ENCODE data around the gene FXR2.
"Not testable (repeated sequence)": the region's sequence is repeated elsewhere in the genome, so short reads cannot be mapped to it uniquely, and the experiment has no call there.

The FXR2 gene

GRCh38 chr17:7614425-7615264, at the start of gene FXR2:
Gene FXR2, minus strand, starts transcription at chr17:7614897. Its CDS starts 365 bp downstream, at chr17:7614532.
- DNase-seq (ENCODE audit: low spot score) = peak; percentile 100

DNA sequence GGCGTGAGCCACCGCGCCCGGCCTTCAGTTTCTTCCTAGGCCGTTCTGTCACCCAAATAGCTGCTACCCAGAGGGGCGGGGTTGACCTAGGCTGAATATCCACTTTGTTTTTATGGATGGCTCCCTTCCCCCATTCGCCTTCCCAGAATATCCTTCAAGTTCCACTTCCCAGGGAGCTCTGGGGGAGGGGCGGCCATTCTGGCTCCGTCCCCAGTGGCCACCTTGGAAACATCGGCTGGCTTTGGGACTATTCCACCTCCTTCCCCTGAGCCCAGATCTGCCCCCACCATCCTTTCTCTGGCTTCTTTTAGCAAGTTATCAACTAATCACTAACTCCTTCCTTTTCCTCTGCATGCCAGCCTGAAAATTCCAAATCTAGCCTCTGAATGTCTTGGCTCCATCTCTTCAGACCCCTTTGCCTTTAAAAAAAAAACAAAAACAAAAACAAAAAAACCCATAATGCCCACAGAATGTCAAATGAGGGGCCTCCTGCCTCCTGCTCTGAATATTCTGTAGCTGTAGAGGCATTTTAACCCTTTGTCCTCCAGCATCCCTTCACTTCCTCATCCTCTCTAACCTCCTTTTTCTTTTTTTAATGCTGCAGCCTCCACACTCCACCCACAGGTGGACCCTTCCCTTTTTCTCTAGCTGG, 42.4 kb upstream of the FXR2 start:
- peak; percentile 78 for DNase-seq (ENCODE audit: low spot score)

GRCh38 chr17:7655541-7655840, 40.8 kb upstream of the FXR2 start:
- DNase-seq (ENCODE audit: low spot score) = no peak

DNA sequence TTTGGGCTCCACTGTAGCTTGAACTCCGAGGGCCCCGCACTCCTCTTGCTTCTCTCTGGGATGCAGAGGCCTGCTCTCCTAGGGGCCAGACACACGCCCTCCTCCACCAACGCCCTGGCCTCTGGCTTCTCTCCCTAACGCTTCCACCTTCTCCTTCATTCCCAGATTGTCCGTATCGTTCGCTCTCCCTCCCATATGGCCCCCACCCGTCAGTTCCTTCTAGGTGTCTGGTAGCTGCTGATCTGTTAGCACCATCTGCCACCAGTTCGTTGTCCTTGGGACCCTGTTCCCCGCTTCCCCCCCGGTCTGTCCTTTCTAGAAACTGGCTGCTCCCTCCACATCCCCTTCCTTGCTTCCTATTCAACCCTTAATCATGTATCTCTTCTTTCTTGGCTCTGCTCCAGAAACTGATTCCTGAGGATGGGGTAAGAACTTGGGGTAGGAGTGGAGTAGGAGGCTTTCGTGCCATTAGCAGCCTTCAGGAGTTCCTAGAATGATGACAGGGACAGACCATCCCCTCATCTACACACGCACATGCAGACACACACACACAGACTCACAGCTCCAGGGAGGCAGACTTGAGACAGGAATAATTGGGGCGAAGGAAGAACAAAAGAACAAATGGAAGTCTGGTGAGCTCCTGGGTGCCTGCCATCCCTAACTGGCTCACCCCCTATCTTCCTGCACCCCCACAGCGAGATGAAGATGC, 40.3 kb upstream of the FXR2 start:
- DNase-seq (ENCODE audit: low spot score) = no peak

DNA sequence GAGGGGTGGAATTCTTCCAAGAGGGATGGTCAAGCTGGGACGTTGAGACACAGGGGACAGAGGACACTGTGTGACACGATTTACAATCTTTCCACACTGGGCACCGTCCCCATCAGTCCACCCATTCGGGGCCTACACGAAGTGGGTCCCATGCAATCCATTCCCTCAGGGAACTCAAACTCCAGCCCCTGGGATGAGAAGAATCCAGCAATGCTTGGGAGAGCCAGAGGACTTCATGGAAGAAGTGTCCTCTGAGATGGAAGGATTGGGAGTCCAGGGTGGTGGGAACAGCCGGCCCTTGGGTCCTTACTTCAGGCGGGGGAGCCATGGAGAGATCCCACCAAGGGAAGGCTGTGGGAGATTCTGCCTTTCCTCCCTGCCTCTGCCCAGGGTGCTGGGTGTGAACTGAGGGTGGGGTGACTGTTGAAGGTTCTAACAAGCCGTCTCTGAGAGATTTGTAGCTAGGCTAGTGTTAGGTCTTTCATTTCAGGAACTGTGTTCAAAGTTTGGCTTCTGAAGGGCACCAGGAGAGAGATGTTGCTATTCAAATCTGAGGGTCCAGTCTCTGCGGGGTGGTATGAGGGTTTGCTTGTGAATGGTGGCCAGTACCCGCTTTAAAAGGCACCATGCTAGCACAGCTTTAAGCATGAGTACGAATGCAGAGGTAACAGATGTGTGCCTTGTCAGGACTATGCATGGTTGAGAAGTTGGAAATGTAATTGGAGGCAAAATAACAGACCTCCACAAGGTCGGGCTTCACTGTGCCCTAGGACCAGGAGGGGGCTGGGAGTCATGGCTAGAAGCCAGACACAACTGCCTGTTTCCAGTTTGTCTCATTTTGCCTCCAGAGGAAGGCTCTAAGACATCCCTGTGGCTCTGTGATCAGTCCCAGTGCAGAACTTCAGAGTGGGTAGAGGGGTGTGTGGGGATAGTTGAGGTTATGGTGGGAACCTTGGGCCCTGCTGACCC, 38.0 kb upstream of the FXR2 start:
- no peak for DNase-seq (ENCODE audit: low spot score)

- peak; percentile 78 for DNase-seq (ENCODE audit: low spot score)
Measured at GRCh38 chr17:7651665-7652387, 37.1 kb upstream of the FXR2 start.

GRCh38 chr17:7651097-7651664, 36.5 kb upstream of the FXR2 start:
- DNase-seq (ENCODE audit: low spot score) = peak; percentile 70

GRCh38 chr17:7650509-7651096, 35.9 kb upstream of the FXR2 start, which contains the start of gene ATP1B2:
Gene ATP1B2, plus strand, starts transcription at chr17:7650926. Its CDS starts 593 bp downstream, at chr17:7651519.
- peak; percentile 96 for DNase-seq (ENCODE audit: low spot score)

- DNase-seq (ENCODE audit: low spot score) = no peak
Measured at GRCh38 chr17:7647018-7647417, 32.3 kb upstream of the FXR2 start.

GRCh38 chr17:7646457-7646856, 31.8 kb upstream of the FXR2 start:
- DNase-seq (ENCODE audit: low spot score) = no peak

- no peak for DNase-seq (ENCODE audit: low spot score)
Measured at GRCh38 chr17:7644775-7645174, 30.1 kb upstream of the FXR2 start.

GRCh38 chr17:7641635-7642034, 26.9 kb upstream of the FXR2 start:
- DNase-seq (ENCODE audit: low spot score) = not testable (repeated sequence)

- DNase-seq (ENCODE audit: low spot score) = no peak
Measured at GRCh38 chr17:7640783-7641182, 26.1 kb upstream of the FXR2 start.

- DNase-seq (ENCODE audit: low spot score) = no peak
Measured at GRCh38 chr17:7636163-7636562, 21.5 kb upstream of the FXR2 start.

DNA sequence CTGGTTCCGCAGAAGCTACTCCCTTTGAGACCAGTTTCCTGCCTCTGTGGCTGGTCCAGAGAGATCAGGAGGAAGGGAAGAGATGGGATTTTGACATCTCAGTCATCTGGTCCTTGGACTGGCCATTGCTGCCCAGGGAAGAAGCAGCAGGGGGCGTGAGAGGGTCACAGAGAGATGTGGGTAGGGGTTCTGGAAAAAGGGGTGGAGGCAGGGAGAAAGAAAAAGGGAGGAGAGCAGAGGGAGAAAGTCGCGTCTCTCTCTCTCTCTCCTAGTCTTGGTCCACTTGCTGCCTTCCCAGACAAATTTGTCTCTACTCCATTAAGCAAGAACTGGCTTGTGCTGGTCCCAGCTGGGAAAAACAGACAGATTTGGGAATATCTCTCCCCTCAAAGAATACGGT, 19.7 kb upstream of the FXR2 start:
- peak; percentile 84 for DNase-seq (ENCODE audit: low spot score)

DNA sequence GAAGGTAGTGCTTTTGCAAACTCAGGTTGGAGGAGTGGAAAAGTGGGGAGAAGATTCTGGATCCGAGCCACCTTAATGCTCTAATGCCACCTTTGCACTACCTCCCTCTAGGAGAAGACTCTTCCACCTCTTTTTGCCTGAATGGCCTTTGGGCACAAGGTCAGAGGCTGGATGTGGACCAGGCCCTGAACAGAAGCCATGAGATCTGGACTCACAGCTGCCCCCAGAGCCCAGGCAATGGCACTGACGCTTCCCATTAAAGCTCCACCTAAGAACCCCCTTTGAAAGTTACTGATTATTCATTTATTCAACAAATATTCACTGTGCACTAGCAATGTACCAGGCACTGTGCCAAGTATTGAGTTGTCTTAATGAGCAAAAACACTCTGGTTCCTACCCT, 18.4 kb upstream of the FXR2 start:
- DNase-seq (ENCODE audit: low spot score) = no peak

DNA sequence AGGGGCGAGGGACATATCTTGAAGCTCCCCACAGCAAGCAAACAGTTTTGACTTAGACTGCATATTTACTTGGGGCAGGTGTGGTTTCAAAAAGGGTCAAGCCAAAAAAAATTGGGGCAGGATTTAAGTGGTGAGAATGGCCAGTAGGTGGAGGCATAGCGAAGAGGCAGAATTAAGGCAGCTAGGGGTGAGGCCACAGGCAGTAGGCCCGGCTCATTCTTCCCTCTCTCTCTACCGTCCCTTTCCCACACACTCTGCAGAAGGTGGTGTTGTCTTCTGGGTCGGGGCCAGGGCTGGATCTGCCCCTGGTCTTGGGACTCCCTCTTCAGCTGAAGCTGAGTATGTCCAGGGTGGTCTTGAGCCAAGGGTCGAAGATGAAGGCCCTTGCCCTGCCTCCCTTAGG, 17.8 kb upstream of the FXR2 start:
- no peak for DNase-seq (ENCODE audit: low spot score)

DNA sequence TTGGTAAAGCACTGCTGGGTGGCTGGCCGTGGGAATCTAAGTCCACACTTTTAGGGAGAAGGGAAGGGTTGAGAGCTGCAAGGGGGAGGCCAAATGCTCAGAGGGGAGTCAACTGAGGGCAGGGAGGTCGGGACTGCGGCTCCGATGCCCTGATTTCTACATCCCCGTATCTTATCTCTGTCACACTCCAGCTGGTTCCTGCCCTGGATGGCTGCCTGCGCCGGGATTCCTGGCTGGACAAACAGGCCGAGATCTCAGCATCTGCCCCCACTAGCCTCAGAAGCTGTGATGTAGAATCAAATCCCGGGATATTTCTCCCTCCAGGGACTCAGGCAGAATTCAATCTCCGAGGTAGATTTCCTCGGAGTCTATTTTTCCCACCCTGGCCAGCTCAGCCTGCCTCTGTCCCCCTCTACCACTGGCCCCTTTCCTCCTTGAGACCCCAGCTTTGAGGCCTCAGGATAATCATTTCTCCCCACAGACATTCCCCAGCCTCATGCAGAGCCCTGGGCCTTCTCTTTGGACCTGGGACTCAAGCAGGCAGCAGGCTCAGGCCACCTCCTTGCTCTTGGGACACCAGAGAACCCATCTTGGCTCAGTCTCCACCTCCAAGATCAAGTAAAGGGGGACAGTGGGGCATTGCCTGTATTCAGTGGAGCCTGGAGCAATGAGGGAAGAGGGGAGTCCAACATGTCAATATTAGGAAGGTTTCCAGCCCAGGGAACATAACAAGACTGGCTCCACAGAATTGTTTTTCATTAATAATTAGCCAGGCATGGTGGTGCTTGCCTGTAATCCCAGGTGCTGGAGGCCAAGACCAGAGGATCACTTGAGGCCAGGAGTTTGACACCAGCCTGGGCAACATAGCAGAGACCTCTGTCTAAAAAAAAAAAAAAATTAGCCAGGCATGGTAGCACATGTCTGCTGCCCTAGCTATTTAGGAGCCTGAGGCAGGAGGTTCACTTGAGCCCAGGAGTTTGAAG, 17.0 kb upstream of the FXR2 start:
- DNase-seq (ENCODE audit: low spot score) = no peak

GRCh38 chr17:7629939-7630571, 15.4 kb upstream of the FXR2 start, which contains the start of gene SHBG:
Gene SHBG, plus strand, starts transcription at chr17:7630135. Its CDS starts 38 bp downstream, at chr17:7630173.
- DNase-seq (ENCODE audit: low spot score) = no peak

Measured in ecto neural progenitor cell (in vitro differentiated cells).